HUES64 (cell line): ENCODE measurements around the gene GDF10.

Experiments
- H3K27ac ChIP-seq: 2 replicates; pipeline ENCODE4 v1.7.0; 2013; ENCODE audit warnings: low read depth, low read length, inconsistent platforms
- H3K27me3 ChIP-seq: 2 replicates; pipeline ENCODE4 v1.6.1; 2013; ENCODE audit warnings: mild to moderate bottlenecking, low read length; ENCODE audit not compliant: insufficient read depth
- H3K36me3 ChIP-seq: 2 replicates; pipeline ENCODE4 v1.6.1; 2013; ENCODE audit warnings: mild to moderate bottlenecking, low read length; ENCODE audit not compliant: insufficient read depth
- H3K4me1 ChIP-seq: 2 replicates; pipeline ENCODE4 v1.6.1; 2013; ENCODE audit warnings: mild to moderate bottlenecking, low read length, moderate library complexity; ENCODE audit not compliant: insufficient read depth
- H3K4me3 ChIP-seq: 2 replicates; pipeline ENCODE4 v1.5.1; 2013; ENCODE audit warnings: mild to moderate bottlenecking, low read length, moderate library complexity
- H3K9ac ChIP-seq: 2 replicates; pipeline ENCODE4 v1.6.1; 2013; ENCODE audit warnings: mild to moderate bottlenecking, low read depth, low read length
- H3K9me3 ChIP-seq: 2 replicates; pipeline ENCODE4 v1.6.1; 2013; ENCODE audit warnings: low read depth, low read length; ENCODE audit not compliant: insufficient read depth
- WGBS: fragments of 150-250, 120-280 bp; methylation state at CpG from one replicate; pipeline ENCODE4 v1.1.7; 2013; ENCODE audit warnings: missing lambda C conversion rate; 5-methylcytosine and 5-hydroxymethylcytosine counted together

The GDF10 gene

GRCh38 chr10:47286591-47287315 is 13.2 kb upstream of the GDF10 start:
- Histone ChIP-seq H3K4me1 (no peaks in the 10 kb centered on the region), H3K9ac (no peak overlapping the region), H3K27ac (no peak overlapping the region), H3K36me3 (no peaks in the 10 kb centered on the region), H3K4me3 (no peak overlapping the region), H3K27me3 (no peaks in the 10 kb centered on the region), H3K9me3 (no peaks in the 10 kb centered on the region)
- WGBS: 90% methylated on average over 4 of the region's 4 CpGs

DNA sequence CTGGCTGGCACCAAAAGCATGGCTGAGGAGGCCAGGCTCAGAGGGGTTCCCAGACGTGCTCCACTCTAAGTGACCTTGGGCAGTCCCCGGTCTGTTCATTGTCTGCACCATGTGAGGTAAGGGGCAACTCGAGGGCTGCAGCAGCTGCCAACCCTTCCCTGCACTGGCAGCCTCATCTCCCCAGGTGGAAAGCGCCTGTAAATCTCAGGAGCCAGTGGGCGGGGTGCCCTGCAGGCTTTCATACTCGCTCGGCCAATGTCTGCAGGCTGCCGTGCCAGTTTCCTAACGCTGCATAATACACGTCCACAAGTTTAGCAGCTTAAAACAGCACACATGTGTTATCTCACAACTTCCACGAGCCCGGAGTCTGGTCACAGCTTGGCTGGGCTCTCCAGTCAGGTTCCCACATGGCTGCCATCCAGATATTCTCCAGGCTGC is 12.6 kb upstream of the GDF10 start:
- no peaks in the 10 kb centered on the region for H3K27me3 ChIP-seq
- no peak overlapping the region for H3K27ac ChIP-seq

DNA sequence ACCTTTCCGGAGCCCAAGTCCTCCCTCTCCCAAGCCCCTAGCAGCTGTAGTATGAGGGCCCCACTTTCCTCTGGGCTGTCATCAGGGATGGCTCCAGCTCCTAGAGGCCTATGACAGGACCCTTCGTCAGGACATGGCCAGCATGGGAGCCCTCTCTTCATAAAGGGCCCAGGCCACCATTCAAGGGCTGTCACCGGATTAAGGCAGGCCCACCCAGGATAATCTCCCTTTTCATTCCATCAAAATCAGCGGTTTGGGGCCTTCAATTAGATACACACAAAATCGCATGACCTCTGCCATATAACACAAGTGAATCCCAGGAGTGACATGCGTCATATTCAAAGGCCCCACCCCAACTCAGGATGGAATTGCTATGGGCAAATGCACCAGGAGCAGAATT is 12.2 kb upstream of the GDF10 start:
- no peak overlapping the region for H3K27ac ChIP-seq
- WGBS: 91% methylated on average over 6 of the region's 6 CpGs
- no peak overlapping the region for H3K4me3 ChIP-seq

More for the DNA sequence above, 12.6 kb upstream of the GDF10 start:
- 83% methylated on average over 12 of the region's 12 CpGs for WGBS
- Histone ChIP-seq H3K36me3 (no peaks in the 10 kb centered on the region), H3K9me3 (no peaks in the 10 kb centered on the region), H3K4me3 (no peak overlapping the region), H3K9ac (no peak overlapping the region), H3K4me1 (no peaks in the 10 kb centered on the region)

DNA sequence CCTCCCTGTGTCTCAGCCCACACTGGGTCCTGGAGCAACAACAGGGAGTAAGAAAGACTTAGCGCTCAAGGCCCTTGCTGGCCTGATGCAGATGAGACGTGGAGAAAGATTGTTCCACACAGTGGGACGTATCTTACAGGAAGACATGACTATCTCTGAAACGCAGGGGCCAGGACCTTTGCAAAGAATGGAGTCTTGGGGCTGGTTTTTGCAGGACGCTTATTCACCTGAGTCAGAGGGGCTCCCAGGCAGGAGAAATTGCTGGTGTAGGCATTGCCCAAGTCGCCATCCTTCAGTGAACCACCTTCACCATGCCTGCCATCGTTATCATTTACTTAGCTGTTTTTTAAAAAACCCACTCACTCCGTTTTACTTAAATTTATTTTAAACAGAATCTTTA is 11.8 kb upstream of the GDF10 start:
- no peaks in the 10 kb centered on the region for H3K27me3 ChIP-seq
- no peaks in the 10 kb centered on the region for H3K9me3 ChIP-seq
- H3K4me1 ChIP-seq: no peaks in the 10 kb centered on the region
- no peaks in the 10 kb centered on the region for H3K36me3 ChIP-seq
- no peak overlapping the region for H3K27ac ChIP-seq
- no peak overlapping the region for H3K9ac ChIP-seq
- H3K4me3 ChIP-seq: no peak overlapping the region
- WGBS: 92% methylated on average over 8 of the region's 8 CpGs

More for the DNA sequence above, 12.2 kb upstream of the GDF10 start:
- H3K9ac ChIP-seq: no peak overlapping the region
- H3K36me3 ChIP-seq: no peaks in the 10 kb centered on the region
- no peaks in the 10 kb centered on the region for H3K9me3 ChIP-seq
- no peaks in the 10 kb centered on the region for H3K27me3 ChIP-seq
- no peaks in the 10 kb centered on the region for H3K4me1 ChIP-seq

DNA sequence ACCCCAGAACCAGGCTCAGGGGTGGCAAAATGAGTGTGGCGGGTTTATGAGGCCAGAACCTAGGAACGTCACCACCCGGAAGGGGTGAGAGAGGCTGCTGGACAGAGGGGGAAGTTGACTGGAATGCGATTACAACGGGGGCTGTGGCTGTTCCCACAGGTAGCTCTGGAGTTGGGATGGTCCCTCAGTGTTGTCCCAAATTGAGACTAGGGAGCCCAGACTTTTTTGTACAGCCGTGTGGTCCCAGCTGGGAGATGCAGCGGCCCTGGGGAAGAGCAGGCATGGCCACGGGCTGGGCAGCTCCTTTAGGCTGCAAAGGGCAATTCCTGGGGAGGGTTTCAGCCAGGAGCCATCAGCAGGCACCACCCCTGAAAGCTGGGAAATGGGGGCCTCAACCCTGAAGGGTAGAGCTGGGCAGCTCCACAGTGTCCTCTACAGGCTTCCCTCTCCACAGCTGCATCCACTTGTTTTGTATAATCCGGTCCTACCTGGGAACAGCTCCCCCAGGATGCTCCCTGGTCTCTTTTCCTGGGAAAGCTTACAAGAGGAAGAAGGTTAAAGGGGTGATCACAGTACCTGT is 11.0 kb upstream of the GDF10 start:
- no peaks in the 10 kb centered on the region for H3K27me3 ChIP-seq
- no peak overlapping the region for H3K4me3 ChIP-seq
- H3K36me3 ChIP-seq: no peaks in the 10 kb centered on the region
- no peaks in the 10 kb centered on the region for H3K4me1 ChIP-seq
- WGBS: 90% methylated on average over 9 of the region's 9 CpGs
- no peaks in the 10 kb centered on the region for H3K9me3 ChIP-seq
- no peak overlapping the region for H3K27ac ChIP-seq
- H3K9ac ChIP-seq: no peak overlapping the region

- WGBS: 94% methylated on average over 6 of the region's 6 CpGs
- H3K27me3 ChIP-seq: no peaks in the 10 kb centered on the region
- H3K9ac ChIP-seq: no peak overlapping the region
- no peaks in the 10 kb centered on the region for H3K36me3 ChIP-seq
- H3K9me3 ChIP-seq: no peaks in the 10 kb centered on the region
- no peak overlapping the region for H3K4me3 ChIP-seq
- H3K4me1 ChIP-seq: no peaks in the 10 kb centered on the region
- H3K27ac ChIP-seq: no peak overlapping the region
These were observed 10.1 kb upstream of the GDF10 start for GRCh38 chr10:47289921-47290320.

- Histone ChIP-seq H3K9me3 (no peaks in the 10 kb centered on the region), H3K27ac (no peak overlapping the region), H3K36me3 (no peaks in the 10 kb centered on the region), H3K4me1 (no peaks in the 10 kb centered on the region), H3K27me3 (no peaks in the 10 kb centered on the region), H3K9ac (no peak overlapping the region), H3K4me3 (no peak overlapping the region)
- 86% methylated on average over 3 of the region's 3 CpGs for WGBS
These were observed 9.7 kb upstream of the GDF10 start for GRCh38 chr10:47290338-47290737.

DNA sequence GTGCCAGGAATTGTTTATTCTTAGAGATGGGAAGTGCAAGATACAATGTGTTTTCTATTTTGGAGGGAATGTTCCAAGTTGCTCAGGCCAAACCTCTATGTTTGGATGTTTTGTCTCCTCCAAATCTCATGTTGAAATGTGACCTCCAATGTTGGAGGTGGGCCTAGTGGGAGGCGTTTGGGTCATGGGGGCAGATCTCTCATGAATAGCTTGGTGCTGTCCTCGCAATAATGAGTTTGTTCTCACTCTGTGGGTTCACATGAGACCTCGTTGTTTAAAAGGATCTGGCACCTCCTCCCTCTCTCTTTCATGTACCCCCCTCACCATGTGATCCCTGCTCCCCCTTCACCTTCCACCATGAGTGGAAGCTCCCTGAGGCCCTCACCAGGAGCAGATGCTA is 8.3 kb upstream of the GDF10 start:
- Histone ChIP-seq H3K36me3 (no peaks in the 10 kb centered on the region), H3K4me1 (no peaks in the 10 kb centered on the region), H3K9me3 (no peaks in the 10 kb centered on the region), H3K9ac (no peak overlapping the region), H3K27ac (no peak overlapping the region), H3K4me3 (no peak overlapping the region), H3K27me3 (0 out of 2 replicates have a peak, but pooled peaks cover 2% of the 10 kb centered on the region)
- WGBS: 88% methylated on average over 3 of the region's 3 CpGs

DNA sequence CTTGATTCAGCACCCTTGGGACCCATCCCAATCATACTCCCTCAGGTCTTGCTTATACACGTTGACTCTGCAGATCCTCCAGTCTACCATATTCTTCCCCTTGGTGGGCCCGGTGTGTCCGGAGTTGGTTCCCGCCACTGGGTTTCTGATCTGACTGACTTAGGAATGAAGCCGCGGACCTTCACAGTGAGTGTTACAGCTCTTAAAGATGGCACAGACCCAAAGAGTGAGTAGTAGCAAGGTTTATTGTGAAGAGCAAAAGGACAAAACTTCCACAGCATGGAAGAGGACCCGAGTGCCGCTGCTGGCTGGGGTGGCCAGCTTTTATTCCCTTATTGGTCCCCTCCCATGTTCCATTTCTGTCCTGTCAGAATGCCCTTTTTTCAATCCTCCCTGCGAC is 5.9 kb upstream of the GDF10 start:
- H3K9me3 ChIP-seq: no peaks in the 10 kb centered on the region
- H3K4me1 ChIP-seq: no peaks in the 10 kb centered on the region
- H3K4me3 ChIP-seq: no peak overlapping the region
- no peak overlapping the region for H3K27ac ChIP-seq
- no peaks in the 10 kb centered on the region for H3K36me3 ChIP-seq
- 99% methylated on average over 9 of the region's 9 CpGs for WGBS
- peaks cover 14% of the 10 kb centered on the region for H3K27me3 ChIP-seq
- H3K9ac ChIP-seq: no peak overlapping the region

GRCh38 chr10:47294501-47294900 is 5.5 kb upstream of the GDF10 start:
- no peak overlapping the region for H3K9ac ChIP-seq
- H3K4me3 ChIP-seq: no peak overlapping the region
- H3K4me1 ChIP-seq: peaks cover under 1% of the 10 kb centered on the region; the same call in 1 of the 2 replicates
- no peaks in the 10 kb centered on the region for H3K9me3 ChIP-seq
- H3K36me3 ChIP-seq: no peaks in the 10 kb centered on the region
- WGBS: 92% methylated on average over 4 of the region's 5 CpGs
- no peak overlapping the region for H3K27ac ChIP-seq
- peaks cover 19% of the 10 kb centered on the region for H3K27me3 ChIP-seq

DNA sequence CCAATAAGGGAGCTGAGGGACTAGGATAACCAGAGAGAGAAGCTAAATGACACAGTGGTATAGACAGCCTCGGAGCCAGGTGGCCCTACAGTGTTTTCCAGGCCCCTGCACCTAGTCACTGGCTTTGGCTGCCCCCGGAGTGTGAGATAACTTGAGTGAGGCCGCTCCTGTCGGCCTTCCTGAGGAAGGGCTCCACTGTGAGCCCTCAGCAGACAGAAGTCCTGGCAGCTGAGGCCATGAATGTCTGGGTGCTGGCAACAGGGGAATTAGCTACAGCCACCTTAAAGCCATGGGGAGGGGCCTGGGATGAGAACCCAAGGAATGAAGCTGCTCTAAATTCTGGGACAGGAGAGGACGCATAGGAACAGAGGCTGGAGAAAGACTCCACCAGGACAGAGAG is 4.6 kb upstream of the GDF10 start:
- WGBS: 90% methylated on average over 5 of the region's 5 CpGs
- H3K9me3 ChIP-seq: no peaks in the 10 kb centered on the region
- H3K27ac ChIP-seq: no peak overlapping the region

More for the DNA sequence above, 4.6 kb upstream of the GDF10 start:
- H3K36me3 ChIP-seq: no peaks in the 10 kb centered on the region
- no peak overlapping the region for H3K4me3 ChIP-seq
- H3K4me1 ChIP-seq: peaks cover 3% of the 10 kb centered on the region; the same call in 1 of the 2 replicates
- H3K27me3 ChIP-seq: peaks cover 28% of the 10 kb centered on the region
- H3K9ac ChIP-seq: no peak overlapping the region
